Osteoblast (primary cell): ENCODE data around the gene MYDGF. TPM values are rescaled to one million over a fixed set of nuclear protein-coding genes. Genes with fewer than 3 reads are reported as not detected.
A peak's percentile ranks its signal among the peaks of the same experiment; 100 is the strongest.
"Not testable (repeated sequence)": the region's sequence is repeated elsewhere in the genome, so short reads cannot be mapped to it uniquely, and the experiment has no call there.

ENCODE experiments used
- DNase-seq: peaks from one replicate; pipeline ENCODE4 v3.0.0; 2011; ENCODE audit warnings: low spot score, mixed read lengths; ENCODE audit not compliant: insufficient read length; ENCODE audit errors: missing footprints
- H2AFZ ChIP-seq: 2 replicates; pipeline ENCODE4 v1.6.0; 2011; ENCODE audit warnings: mild to moderate bottlenecking, low read length
- H3K27ac ChIP-seq: 2 replicates; pipeline ENCODE4 v1.5.1; 2011; ENCODE audit warnings: mild to moderate bottlenecking, low read depth, low read length, moderate library complexity
- H3K27me3 ChIP-seq: 2 replicates; pipeline ENCODE4 v1.6.0; 2012; ENCODE audit warnings: mild to moderate bottlenecking, control low read depth, inconsistent platforms, low read length, moderate library complexity; ENCODE audit not compliant: insufficient read depth
- H3K36me3 ChIP-seq: 2 replicates; pipeline ENCODE4 v1.5.1; 2011; ENCODE audit warnings: mild to moderate bottlenecking, low read length, control low read depth, moderate library complexity; ENCODE audit not compliant: insufficient read depth
- H3K4me1 ChIP-seq: 2 replicates; pipeline ENCODE4 v1.5.1; 2011; ENCODE audit warnings: mild to moderate bottlenecking, low read length, control low read depth, moderate library complexity; ENCODE audit not compliant: insufficient read depth
- H3K4me2 ChIP-seq: 2 replicates; pipeline ENCODE4 v1.6.0; 2011; ENCODE audit warnings: mild to moderate bottlenecking, low read length; ENCODE audit not compliant: insufficient read depth
- H3K4me3 ChIP-seq: fragments of 200-600 bp; sonication (generic); 3 replicates; pipeline ENCODE4 v1.5.1; 2012; ENCODE audit warnings: mild to moderate bottlenecking, low read length, inconsistent platforms; ENCODE audit not compliant: insufficient read depth
- H3K79me2 ChIP-seq: 2 replicates; pipeline ENCODE4 v1.6.0; 2012; ENCODE audit warnings: mild to moderate bottlenecking, low read length, control low read depth, inconsistent platforms; ENCODE audit not compliant: insufficient read depth
- H3K9me3 ChIP-seq: 2 replicates; pipeline ENCODE4 v1.5.1; 2011; ENCODE audit warnings: low read depth, low read length, control low read depth
- H4K20me1 ChIP-seq: 2 replicates; pipeline ENCODE4 v1.6.0; 2012; ENCODE audit warnings: mild to moderate bottlenecking, low read length, control low read depth; ENCODE audit not compliant: insufficient read depth
- CTCF ChIP-seq: IDR thresholded peaks from 2 replicates; pipeline ENCODE4 v1.5.1; 2011; ENCODE audit warnings: mild to moderate bottlenecking, low read depth, low read length, moderate library complexity; ENCODE audit errors: extremely low read depth
- total RNA-seq: library from RNA; depleted of rRNA; stranded (reverse); fragments of >200 nt; gene quantifications from 2 replicates; pipeline ENCODE4 v1.2.3, GENCODE V29; 2012

Gene MYDGF
- total RNA-seq, 1 donor, result 152 TPM

GRCh38 chr19:4717191-4717965 is 47.2 kb upstream of the MYDGF start:
- Histone ChIP-seq H3K4me3 (peak overlapping the region; percentile 36), H2AFZ (no peak overlapping the region), H3K36me3 (peaks cover 64% of the 10 kb centered on the region), H3K4me2 (peak overlapping the region; percentile 54), H3K27ac (peak overlapping the region; percentile 78), H3K4me1 (peaks cover 55% of the 10 kb centered on the region), H3K27me3 (no peaks in the 10 kb centered on the region), H3K79me2 (peaks cover 55% of the 10 kb centered on the region), H3K9me3 (no peaks in the 10 kb centered on the region), H4K20me1 (peaks cover 5% of the 10 kb centered on the region)
- TF ChIP-seq CTCF, result no peak
- peak; percentile 97 for DNase-seq

- H3K79me2 ChIP-seq, result peaks cover 44% of the 10 kb centered on the region
- H3K27ac ChIP-seq, result peak overlapping the region; percentile 51
- peaks cover 70% of the 10 kb centered on the region for H3K36me3 ChIP-seq
These were observed 45.5 kb upstream of the MYDGF start for GRCh38 chr19:4715529-4716221.

GRCh38 chr19:4715178-4715528 is 45.0 kb upstream of the MYDGF start:
- peaks cover 40% of the 10 kb centered on the region for H3K79me2 ChIP-seq

More at GRCh38 chr19:4715529-4716221, 45.5 kb upstream of the MYDGF start:
- Histone ChIP-seq H3K27me3 (no peaks in the 10 kb centered on the region), H4K20me1 (no peaks in the 10 kb centered on the region), H3K4me1 (peaks cover 41% of the 10 kb centered on the region), H3K4me3 (no peak overlapping the region), H2AFZ (no peak overlapping the region), H3K4me2 (no peak overlapping the region), H3K9me3 (no peaks in the 10 kb centered on the region)
- peak; percentile 84 for DNase-seq
- no peak for TF ChIP-seq CTCF

GRCh38 chr19:4714016-4714415 is 43.9 kb upstream of the MYDGF start:
- no peaks in the 10 kb centered on the region for H3K9me3 ChIP-seq
- H2AFZ ChIP-seq, result no peak overlapping the region
- H3K27ac ChIP-seq, result peak overlapping the region; percentile 80
- H3K27me3 ChIP-seq, result no peaks in the 10 kb centered on the region
- no peaks in the 10 kb centered on the region for H4K20me1 ChIP-seq
- no peak overlapping the region for H3K4me3 ChIP-seq
- peaks cover 51% of the 10 kb centered on the region for H3K4me1 ChIP-seq
- peaks cover 69% of the 10 kb centered on the region for H3K36me3 ChIP-seq
- H3K79me2 ChIP-seq, result peaks cover 34% of the 10 kb centered on the region
- no peak for DNase-seq
- no peak overlapping the region for H3K4me2 ChIP-seq
- no peak for TF ChIP-seq CTCF

More at GRCh38 chr19:4715178-4715528, 45.0 kb upstream of the MYDGF start:
- not testable (repeated sequence) for H3K27me3 ChIP-seq, H4K20me1 ChIP-seq, H3K4me3 ChIP-seq, H3K4me2 ChIP-seq, DNase-seq, H3K9me3 ChIP-seq, H2AFZ ChIP-seq
- Histone ChIP-seq H3K4me1 (peaks cover 41% of the 10 kb centered on the region), H3K36me3 (peaks cover 71% of the 10 kb centered on the region), H3K27ac (peak overlapping the region; percentile 51)
